IMR-90 (cell line): Measurements from ENCODE around the gene PPP1R37. TPM values are rescaled to one million over a fixed set of nuclear protein-coding genes. Genes with fewer than 3 reads are reported as not detected.

Source experiments
- ATAC-seq: fragments of 200-7000 bp; cut with Tn5 transposase; 2 replicates; pipeline ENCODE4 v1.9.1; 2020; ENCODE audit warnings: low read depth, mild to moderate bottlenecking, moderate library complexity
- BruUV-seq: library from RNA; stranded (reverse); fragments of 400-500 nt; replicated peaks from 2 replicates; lab custom pipeline; 2021; lab: Mats Ljungman, UMichigan
- CTCF ChIA-PET: fragments of 300-600 bp; formaldehyde crosslinking; extraction: SDS; loops from one replicate; lab custom pipeline; 2021; ENCODE audit warnings: antibody characterized with exemption; lab: Yijun Ruan, JAX
- POLR2A ChIA-PET: fragments of 300-600 bp; sonication (Branson Sonifier 250); formaldehyde crosslinking; loops from one replicate; lab custom pipeline; 2022; ENCODE audit warnings: antibody characterized with exemption; ENCODE audit not compliant: unreplicated experiment; lab: Charles Lee
- DNase-seq: peaks from one replicate; pipeline ENCODE4 v3.0.0; 2013
- H2AFZ ChIP-seq: replicated peaks from 2 replicates; pipeline ENCODE3; 2013; ENCODE audit warnings: low read length, mild to moderate bottlenecking; ENCODE audit not compliant: poor library complexity
- H2AK5ac ChIP-seq: 2 replicates; pipeline ENCODE4 v1.6.1; 2013; ENCODE audit warnings: low read depth, low read length, inconsistent platforms
- H2AK9ac ChIP-seq: replicated peaks from 2 replicates; pipeline ENCODE3; 2013; ENCODE audit warnings: mild to moderate bottlenecking, low read depth, low read length, moderate library complexity; ENCODE audit not compliant: poor library complexity
- H2BK120ac ChIP-seq: 2 replicates; pipeline ENCODE4 v1.6.1; 2013; ENCODE audit warnings: low read depth, low read length, inconsistent platforms
- H2BK15ac ChIP-seq: 3 replicates; pipeline ENCODE4 v1.6.1; 2013; ENCODE audit warnings: low read depth, low read length, inconsistent platforms
- H2BK20ac ChIP-seq: 2 replicates; pipeline ENCODE4 v1.6.1; 2013; ENCODE audit warnings: low read depth, mild to moderate bottlenecking, inconsistent platforms, low read length, moderate library complexity
- H2BK5ac ChIP-seq: 2 replicates; pipeline ENCODE4 v1.6.1; 2013; ENCODE audit warnings: mild to moderate bottlenecking, low read depth, low read length, inconsistent platforms; ENCODE audit not compliant: poor library complexity, severe bottlenecking
- H3K14ac ChIP-seq: replicated peaks from 2 replicates; pipeline ENCODE4 v1.6.1; 2013; ENCODE audit warnings: low read depth, low read length, inconsistent platforms
- H3K18ac ChIP-seq: 2 replicates; pipeline ENCODE4 v1.6.1; 2013; ENCODE audit warnings: low read depth, low read length, control low read depth
- H3K23ac ChIP-seq: 2 replicates; pipeline ENCODE4 v1.6.1; 2013; ENCODE audit warnings: low read depth, low read length, inconsistent platforms
- H3K27ac ChIP-seq: 2 replicates; pipeline ENCODE4 v1.5.1; 2013; ENCODE audit warnings: mild to moderate bottlenecking, control low read depth, low read length; ENCODE audit not compliant: insufficient read depth
- H3K27me3 ChIP-seq: 2 replicates; pipeline ENCODE4 v1.6.1; 2013; ENCODE audit warnings: low read length; ENCODE audit not compliant: control insufficient read depth, insufficient read depth
- H3K36me3 ChIP-seq: 2 replicates; pipeline ENCODE4 v1.6.1; 2013; ENCODE audit warnings: low read length, mixed read lengths; ENCODE audit not compliant: control insufficient read depth, insufficient read depth
- H3K4ac ChIP-seq: 2 replicates; pipeline ENCODE4 v1.6.1; 2013; ENCODE audit warnings: low read depth, low read length, inconsistent platforms
- H3K4me1 ChIP-seq: 2 replicates; pipeline ENCODE4 v1.6.1; 2013; ENCODE audit warnings: low read length, mixed read lengths; ENCODE audit not compliant: control insufficient read depth, insufficient read depth
- H3K4me2 ChIP-seq: 2 replicates; pipeline ENCODE4 v1.6.1; 2013; ENCODE audit warnings: low read depth, mild to moderate bottlenecking, control low read depth, low read length, moderate library complexity
- H3K4me3 ChIP-seq: 2 replicates; pipeline ENCODE4 v1.5.1; 2013; ENCODE audit warnings: low read depth, mild to moderate bottlenecking, control low read depth, low read length, moderate library complexity; ENCODE audit not compliant: insufficient read depth
- H3K56ac ChIP-seq: 2 replicates; pipeline ENCODE4 v1.6.1; 2013; ENCODE audit warnings: low read length, inconsistent platforms; ENCODE audit not compliant: insufficient read depth; ENCODE audit errors: extremely low read depth
- H3K79me1 ChIP-seq, 2 experiments: 2 replicates each; pipeline ENCODE4 v1.6.1; 2013; ENCODE audit warnings: low read length in 2 of 2, inconsistent platforms in 1 of 2, low read depth in 1 of 2
- H3K9ac ChIP-seq: 2 replicates; pipeline ENCODE4 v1.6.1; 2013; ENCODE audit warnings: low read depth, low read length, control low read depth
- H3K9me1 ChIP-seq: 2 replicates; pipeline ENCODE4 v1.6.1; 2013; ENCODE audit warnings: low read length, inconsistent platforms; ENCODE audit not compliant: insufficient read depth
- H3K9me3 ChIP-seq: 2 replicates; pipeline ENCODE4 v1.6.1; 2013; ENCODE audit warnings: low read length; ENCODE audit not compliant: control insufficient read depth, insufficient read depth
- H4K20me1 ChIP-seq: 2 replicates; pipeline ENCODE4 v1.6.1; 2013; ENCODE audit warnings: low read length, inconsistent platforms; ENCODE audit not compliant: insufficient read depth
- H4K5ac ChIP-seq: 2 replicates; pipeline ENCODE4 v1.6.1; 2013; ENCODE audit warnings: mild to moderate bottlenecking, low read depth, low read length, control low read depth
- H4K8ac ChIP-seq, 2 experiments: 2 replicates each; pipeline ENCODE4 v1.6.1; 2013; ENCODE audit warnings: low read depth in 2 of 2, low read length in 2 of 2, control low read depth in 1 of 2, inconsistent platforms in 1 of 2
- H4K91ac ChIP-seq: 2 replicates; pipeline ENCODE4 v1.6.1; 2013; ENCODE audit warnings: low read depth, low read length, inconsistent platforms; ENCODE audit not compliant: insufficient read depth
- CHD1 ChIP-seq: IDR thresholded peaks from 2 replicates; pipeline ENCODE4 v1.6.1; 2012; ENCODE audit warnings: low read depth, low read length, improper control_type of control experiment
- POLR2A ChIP-seq: IDR thresholded peaks from 2 replicates; pipeline ENCODE4 v1.6.1; 2012; ENCODE audit warnings: mild to moderate bottlenecking, low read depth, low read length
- SMC3 ChIP-seq: fragments of 150-350 bp; IDR thresholded peaks from 2 replicates; pipeline ENCODE4 v1.6.1; 2016; ENCODE audit warnings: low read depth, mild to moderate bottlenecking, antibody characterized with exemption, low read length, moderate library complexity
- WGBS, 2 experiments: methylation state at CpG; one replicate each; pipeline versions ENCODE4 v1.1.5 to v1.1.7; 2013; ENCODE audit warnings: missing lambda C conversion rate in 2 of 2; ENCODE audit not compliant: insufficient read length in 1 of 2; ENCODE audit errors: extremely low coverage in 2 of 2; 5-methylcytosine and 5-hydroxymethylcytosine counted together
- dilution Hi-C: fragments of 300-500 bp; cut with HindIII; formaldehyde crosslinking; loops from one replicate; pipeline ENCODE4 v1.14.3; 2018; ENCODE audit warnings: low sequenced_read_pairs; ENCODE audit not compliant: unreplicated experiment
- in situ Hi-C: fragments of 300-500 bp; cut with MboI; formaldehyde crosslinking; loops from 3 replicates; pipeline ENCODE4 v1.14.3; 2019; ENCODE audit warnings: low sequenced_read_pairs, inconsistent platforms, mixed read lengths
- intact Hi-C: fragments of 100-400 bp; cut with micrococcal nuclease; formaldehyde crosslinking; loops from 2 replicates; pipeline ENCODE4 v1.10.0; 2022
- polyA plus RNA-seq, 3 experiments: library from polyadenylated mRNA; depleted of rRNA; stranded (reverse); fragments of >200 nt; gene quantifications; 2 replicates each; pipeline ENCODE4 v1.2.3, GENCODE V29; 2012; ENCODE audit warnings: low replicate concordance in 1 of 3
- total RNA-seq: library from RNA; depleted of rRNA; stranded (reverse); fragments of >200 nt; gene quantifications from 2 replicates; pipeline ENCODE4 v1.2.3, GENCODE V29; 2012

PPP1R37 gene
- total and polyA plus RNA-seq, 2 of the 4 experiments (the other 2 are of a cell fraction): 13.1 to 18.5 TPM

- TF ChIP-seq SMC3: peak; percentile 64
- no peak for TF ChIP-seq POLR2A
Measured at GRCh38 chr19:45161738-45162607, 69.0 kb downstream of the PPP1R37 start (continued).

GRCh38 chr19:45162608-45163143 lies 69.7 kb downstream of the PPP1R37 start:
- peak overlapping the region; percentile 29 for H2AFZ ChIP-seq
- no peaks in the 10 kb centered on the region for H3K9me3 ChIP-seq
- 90% methylated on average over 2 of the region's 18 CpGs; no CpG with 5 or more reads in 1 of the 2 experiments for WGBS, 2 experiments
- no peak overlapping the region for H3K23ac ChIP-seq
- H2AK5ac ChIP-seq: no peak overlapping the region
- no peak overlapping the region for H2BK5ac ChIP-seq
- H2BK20ac ChIP-seq: no peak overlapping the region
- H3K36me3 ChIP-seq: no peaks in the 10 kb centered on the region
- no peaks in the 10 kb centered on the region for H3K9me1 ChIP-seq
- DNase-seq: no peak
- ATAC-seq: no peak
- peaks cover 2% of the 10 kb centered on the region; the same call in 1 of the 2 replicates for H3K4me1 ChIP-seq
- ChIA-PET POLR2A (no interaction called here), CTCF (interaction anchor here (0.6 kb wide), 1 partner anchor 86 kb away, joined by 3 read pairs; no protein-coding TSS in a partner anchor)
- H3K18ac ChIP-seq: no peak overlapping the region
- in situ Hi-C loops (no loop called here), intact Hi-C loops (loop anchor here (1.0 kb wide), 2 partner anchors 86 to 176 kb away; no protein-coding TSS in a partner anchor), dilution Hi-C loops (no loop called here)
- no TSS peak for BruUV-seq
- H4K5ac ChIP-seq: no peak overlapping the region
- H3K27ac ChIP-seq: no peak overlapping the region
- no peak overlapping the region for H3K4me3 ChIP-seq
- no peak overlapping the region for H2AK9ac ChIP-seq
- peaks cover 22% of the 10 kb centered on the region for H3K27me3 ChIP-seq
- no peak overlapping the region for H3K9ac ChIP-seq
- peaks cover 5% of the 10 kb centered on the region; the same call in 1 of the 2 replicates for H4K20me1 ChIP-seq
- TF ChIP-seq POLR2A (no peak), CHD1 (no peak)
- H3K56ac ChIP-seq: no peak overlapping the region
- no peak overlapping the region for H2BK120ac ChIP-seq
- no peak overlapping the region for H4K8ac ChIP-seq
- H3K79me1 ChIP-seq: no peaks in the 10 kb centered on the region
- no peak overlapping the region for H3K14ac ChIP-seq
- H4K91ac ChIP-seq: no peak overlapping the region
- no peak overlapping the region for H2BK15ac ChIP-seq
- no peak overlapping the region for H3K4me2 ChIP-seq
- no peak overlapping the region for H3K4ac ChIP-seq
